Left ventricle myocardium inferior (tissue), 1 donor: Measurements from ENCODE around the gene DIPK1C. TPM values are rescaled to one million over a fixed set of nuclear protein-coding genes. Genes with fewer than 3 reads are reported as not detected.
A peak's percentile ranks its signal among the peaks of the same experiment; 100 is the strongest.

Experiments
- DNase-seq: peaks from one replicate; pipeline ENCODE4 v3.0.0-alpha.2; 2020
- H3K27ac ChIP-seq: fragments of 200-600 bp; replicated peaks from 2 replicates; pipeline ENCODE4 v1.8.0; 2021
- H3K27me3 ChIP-seq: fragments of 200-600 bp; 2 replicates; pipeline ENCODE4 v1.8.0; 2021; ENCODE audit warnings: low read depth
- H3K36me3 ChIP-seq: fragments of 200-600 bp; 2 replicates; pipeline ENCODE4 v1.8.0; 2021
- H3K4me1 ChIP-seq: fragments of 200-600 bp; 2 replicates; pipeline ENCODE4 v1.8.0; 2021
- H3K4me3 ChIP-seq: fragments of 200-600 bp; 2 replicates; pipeline ENCODE4 v1.8.0; 2021; ENCODE audit warnings: mild to moderate bottlenecking, moderate library complexity
- H3K9me3 ChIP-seq: fragments of 200-600 bp; replicated peaks from 2 replicates; pipeline ENCODE4 v1.8.0; 2021
- intact Hi-C: fragments of 100-400 bp; cut with micrococcal nuclease; formaldehyde crosslinking; loops from one replicate; pipeline ENCODE4 v1.11.0; 2022
- total RNA-seq: library from RNA; stranded (reverse); fragmentation: NEBNext Ultra II Directional; extraction: Animal tissue kit (Norgen Biotek cat#: 25700); gene quantifications from one replicate; pipeline ENCODE4 v1.2.1, GENCODE V29; 2021
- TF ChIP-seq, protein P1 (sequence below): fragments of 200-600 bp; IDR thresholded peaks from 2 replicates; pipeline ENCODE4 v1.8.0; 2021; ENCODE audit warnings: antibody characterized with exemption, mild to moderate bottlenecking, borderline replicate concordance
- donor health status: DM: no; HTN: yes; CAD: no; lungs with severe emphysema.

Gene DIPK1C
- total RNA-seq, 1 donor from 2014 or later = 6.4 TPM

DNA sequence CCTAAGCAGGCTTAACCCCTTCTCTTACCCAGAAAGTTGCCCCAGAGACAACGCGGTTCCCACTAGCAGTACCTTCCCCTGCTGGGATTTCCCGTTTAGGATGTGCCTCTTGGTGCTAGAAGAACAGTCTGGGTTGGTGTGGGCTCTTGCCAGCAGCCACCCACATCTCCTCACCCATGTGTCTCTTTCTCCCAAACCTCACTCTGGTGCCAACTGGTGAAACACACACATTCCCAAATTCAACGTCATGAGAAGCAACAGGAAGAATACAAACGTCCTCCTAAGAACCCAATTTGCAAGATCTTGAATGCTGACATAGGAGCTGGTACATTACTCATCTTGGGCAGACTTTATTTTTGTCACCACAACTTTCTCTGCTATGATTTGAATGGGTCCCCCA, 36.2 kb downstream of the DIPK1C start:
- intact Hi-C loops = no loop called here
- H3K9me3 ChIP-seq = peaks cover 17% of the 10 kb centered on the region
- no peak for DNase-seq
- H3K36me3 ChIP-seq = no peaks in the 10 kb centered on the region
- no peaks in the 10 kb centered on the region for H3K27me3 ChIP-seq
- H3K27ac ChIP-seq = no peak overlapping the region
- H3K4me3 ChIP-seq = no peak overlapping the region
- TF ChIP-seq, protein P1, sequence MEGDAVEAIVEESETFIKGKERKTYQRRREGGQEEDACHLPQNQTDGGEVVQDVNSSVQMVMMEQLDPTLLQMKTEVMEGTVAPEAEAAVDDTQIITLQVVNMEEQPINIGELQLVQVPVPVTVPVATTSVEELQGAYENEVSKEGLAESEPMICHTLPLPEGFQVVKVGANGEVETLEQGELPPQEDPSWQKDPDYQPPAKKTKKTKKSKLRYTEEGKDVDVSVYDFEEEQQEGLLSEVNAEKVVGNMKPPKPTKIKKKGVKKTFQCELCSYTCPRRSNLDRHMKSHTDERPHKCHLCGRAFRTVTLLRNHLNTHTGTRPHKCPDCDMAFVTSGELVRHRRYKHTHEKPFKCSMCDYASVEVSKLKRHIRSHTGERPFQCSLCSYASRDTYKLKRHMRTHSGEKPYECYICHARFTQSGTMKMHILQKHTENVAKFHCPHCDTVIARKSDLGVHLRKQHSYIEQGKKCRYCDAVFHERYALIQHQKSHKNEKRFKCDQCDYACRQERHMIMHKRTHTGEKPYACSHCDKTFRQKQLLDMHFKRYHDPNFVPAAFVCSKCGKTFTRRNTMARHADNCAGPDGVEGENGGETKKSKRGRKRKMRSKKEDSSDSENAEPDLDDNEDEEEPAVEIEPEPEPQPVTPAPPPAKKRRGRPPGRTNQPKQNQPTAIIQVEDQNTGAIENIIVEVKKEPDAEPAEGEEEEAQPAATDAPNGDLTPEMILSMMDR = no peak
- peaks cover 8% of the 10 kb centered on the region for H3K4me1 ChIP-seq

DNA sequence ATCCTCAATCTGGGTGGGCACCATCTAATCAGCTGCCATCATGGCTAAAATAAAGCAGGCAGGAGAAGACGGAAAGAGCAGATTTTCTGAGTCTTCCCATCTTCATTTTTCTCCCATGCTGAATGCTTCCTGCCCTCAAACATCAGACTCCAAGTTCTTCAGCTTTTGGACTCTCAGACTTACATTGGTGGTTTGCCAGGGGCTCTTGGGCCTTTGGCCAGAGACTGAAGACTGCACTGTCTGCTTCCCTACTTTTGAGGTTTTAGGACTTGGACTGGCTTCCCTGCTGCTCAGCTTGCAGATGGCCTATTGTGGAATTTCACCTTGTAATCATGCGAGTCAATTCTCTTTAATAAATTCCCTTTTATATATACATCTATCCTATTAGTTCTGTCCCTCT, 36.6 kb downstream of the DIPK1C start:
- peaks cover 8% of the 10 kb centered on the region for H3K4me1 ChIP-seq

DNA sequence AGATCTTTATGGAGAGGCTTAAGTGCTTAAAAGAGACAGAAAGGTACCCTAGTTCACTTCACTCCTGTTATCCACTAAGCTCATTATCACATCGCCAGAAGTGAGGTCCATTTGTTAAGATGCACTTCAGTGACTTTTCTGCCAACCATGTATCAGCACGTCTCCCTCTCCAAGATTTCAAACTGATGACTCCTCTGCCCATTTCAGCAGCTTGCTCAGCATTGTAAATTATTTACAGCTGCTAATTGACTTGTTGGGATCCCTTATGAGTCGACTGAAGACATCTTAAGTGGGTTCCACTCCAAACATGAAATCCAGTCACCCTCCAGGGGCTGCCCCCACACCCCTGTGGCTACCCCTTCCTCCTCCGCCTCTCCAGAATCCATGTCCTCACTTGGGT, 37.3 kb downstream of the DIPK1C start:
- H3K4me3 ChIP-seq = no peak overlapping the region

More for the DNA sequence above, 36.6 kb downstream of the DIPK1C start:
- peaks cover 13% of the 10 kb centered on the region for H3K9me3 ChIP-seq
- H3K27ac ChIP-seq = no peak overlapping the region
- peak; percentile 41 for DNase-seq
- no peaks in the 10 kb centered on the region for H3K36me3 ChIP-seq
- intact Hi-C loops = no loop called here
- TF ChIP-seq, protein P1 = no peak
- H3K4me3 ChIP-seq = no peak overlapping the region
- H3K27me3 ChIP-seq = no peaks in the 10 kb centered on the region

DNA sequence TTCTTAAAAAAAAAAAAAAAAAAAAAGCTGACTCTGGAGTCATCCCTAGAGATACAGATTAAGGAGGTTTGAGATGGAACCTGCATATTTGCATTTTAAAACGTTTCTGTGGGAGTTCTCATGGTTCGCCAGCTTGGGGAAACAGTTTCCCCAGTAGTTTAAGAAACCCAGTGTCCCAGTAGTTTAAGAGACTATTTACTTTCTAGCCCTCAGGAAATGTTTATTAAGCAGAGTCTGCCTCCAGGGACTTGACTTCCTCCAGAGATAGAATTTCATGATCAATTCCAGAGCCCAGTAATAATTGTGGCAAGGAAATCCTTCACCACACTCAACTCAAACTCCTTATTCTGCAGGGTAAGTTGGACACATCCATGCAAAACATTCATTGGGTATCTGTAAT, 39.1 kb downstream of the DIPK1C start:
- Histone ChIP-seq H3K27ac (no peak overlapping the region), H3K4me1 (peaks cover 8% of the 10 kb centered on the region), H3K4me3 (no peak overlapping the region), H3K9me3 (no peaks in the 10 kb centered on the region), H3K27me3 (no peaks in the 10 kb centered on the region), H3K36me3 (no peaks in the 10 kb centered on the region)
- TF ChIP-seq, protein P1 = no peak
- DNase-seq = no peak
- intact Hi-C loops = no loop called here

More for the DNA sequence above, 37.3 kb downstream of the DIPK1C start:
- DNase-seq = no peak
- Histone ChIP-seq H3K27ac (no peak overlapping the region), H3K36me3 (no peaks in the 10 kb centered on the region), H3K27me3 (no peaks in the 10 kb centered on the region), H3K4me1 (peaks cover 8% of the 10 kb centered on the region), H3K9me3 (peaks cover 5% of the 10 kb centered on the region)
- TF ChIP-seq, protein P1 = no peak
- intact Hi-C loops = no loop called here

DNA sequence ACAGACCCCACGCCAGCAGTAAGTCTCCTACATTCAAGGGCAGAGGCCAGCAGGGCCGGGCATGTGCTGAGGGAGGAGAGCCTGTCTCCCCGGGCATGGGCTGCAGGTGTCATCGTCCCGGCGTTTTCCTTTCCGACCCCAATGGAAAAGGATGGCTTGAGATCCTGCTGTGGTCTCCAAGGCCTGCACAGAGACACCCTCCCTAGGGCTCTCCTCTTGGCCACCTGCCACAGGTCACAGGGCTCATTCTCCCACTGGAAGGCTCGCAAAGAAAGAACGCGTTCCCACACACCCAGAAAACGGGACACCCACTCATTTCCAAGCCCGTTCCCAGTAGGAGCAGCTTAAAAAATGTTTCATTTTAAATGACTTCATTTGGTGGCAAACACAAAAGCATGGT, 41.0 kb downstream of the DIPK1C start:
- Histone ChIP-seq H3K4me1 (peaks cover 8% of the 10 kb centered on the region), H3K9me3 (no peaks in the 10 kb centered on the region), H3K27me3 (peaks cover 9% of the 10 kb centered on the region), H3K36me3 (no peaks in the 10 kb centered on the region), H3K4me3 (no peak overlapping the region), H3K27ac (peak overlapping the region; percentile 44)
- intact Hi-C loops = no loop called here
- TF ChIP-seq, protein P1 = no peak
- DNase-seq = peak; percentile 42
